Ovary (tissue), 9 donors: Measurements from ENCODE around the gene PIK3R1. TPM values are rescaled to one million over a fixed set of nuclear protein-coding genes. Genes with fewer than 3 reads are reported as not detected.

Experiments
- DNase-seq, 5 donors: peaks; one replicate each; pipeline ENCODE4 v3.0.0-alpha.2; 2019 to 2020
- H3K27ac ChIP-seq, 2 donors: fragments of 200-600 bp; one replicate each; pipeline versions ENCODE4 v1.5.1 to v1.8.0; 2019 to 2022
- H3K27me3 ChIP-seq: fragments of 200-600 bp; one replicate; pipeline ENCODE4 v1.8.0; 2022
- H3K36me3 ChIP-seq: fragments of 200-600 bp; sonication (generic); one replicate; pipeline ENCODE4 v1.5.1; 2019
- H3K4me1 ChIP-seq: one replicate; pipeline ENCODE4 v1.8.1; 2013; ENCODE audit warnings: mild to moderate bottlenecking, moderate library complexity; ENCODE audit not compliant: insufficient read depth
- H3K4me3 ChIP-seq: fragments of 200-600 bp; sonication (generic); one replicate; pipeline ENCODE4 v1.5.1; 2017
- H3K9me3 ChIP-seq, 2 donors: fragments of 200-600 bp in 1 of 2; sonication (generic) in 1 of 2; one replicate each; pipeline versions ENCODE4 v1.5.1 to v1.8.1; 2013 to 2019; ENCODE audit warnings: mild to moderate bottlenecking in 1 of 2, moderate library complexity in 1 of 2
- CTCF ChIP-seq, 3 donors: fragments of 450-650 bp in 2 of 3; fragments of 200-600 bp in 1 of 3; IDR thresholded peaks; one replicate each; pipeline versions ENCODE4 v1.5.1 to v1.8.0; 2016 to 2022; ENCODE audit warnings: antibody characterized with exemption in 3 of 3, mild to moderate bottlenecking in 1 of 3
- EP300 ChIP-seq: sonication (generic); formaldehyde crosslinking; IDR thresholded peaks from one replicate; pipeline ENCODE4 v1.6.1; 2017; ENCODE audit warnings: antibody characterized with exemption
- POLR2A ChIP-seq: fragments of 450-650 bp; IDR thresholded peaks from one replicate; pipeline ENCODE4 v1.6.1; 2017; ENCODE audit warnings: antibody characterized with exemption, mild to moderate bottlenecking, moderate library complexity
- WGBS, 3 donors: extraction: QIAGEN DNeasy Blood & Tissue Kit in 1 of 3; methylation state at CpG; one replicate each; pipeline versions ENCODE4 v1.1.5 to v1.1.7; 2013 to 2017; 5-methylcytosine and 5-hydroxymethylcytosine counted together
- intact Hi-C, 4 donors: fragments of 100-400 bp; cut with DNase I; formaldehyde crosslinking; loops; one replicate each; pipeline versions ENCODE4 v1.11.0 to v1.15.1; 2022 to 2023
- polyA plus RNA-seq, 2 donors: library from polyadenylated mRNA; stranded (reverse); fragments of 200-250 nt in 1 of 2; fragments of 350-450 nt in 1 of 2; fragmentation: Illumina TruSeq in 1 of 2; extraction: RNeasy Lipid Tissue Mini Kit (QIAGEN cat#74804) in 1 of 2; gene quantifications; one replicate each; pipeline ENCODE4 v1.2.3, GENCODE V29; 2013 to 2014
- total RNA-seq, 7 donors: library from RNA; depleted of rRNA in 2 of 7; stranded (reverse); fragments of >200 nt in 2 of 7; fragmentation: NEBNext Ultra II Directional in 3 of 7; extraction: Animal tissue kit (Norgen Biotek cat#: 25700) in 3 of 7; gene quantifications; one replicate each; pipeline versions ENCODE4 v1.1.0 to v1.2.4, GENCODE V29; 2016 to 2023
- donor health status: DM: no; HTN: no; CAD: no; lungs with moderate emphysema.
- donor health status: DM: no; HTN: no; CAD: no.
- donor health status: Bipolar disorder and iron deficiency.
- donor health status: DM: yes; HTN: yes; CAD: no.
- donor health status: DM: no; HTN: no; CAD: no.
- donor health status: DM: yes; HTN: yes; CAD: no.

The PIK3R1 gene
- total and polyA plus RNA-seq, 9 donors = 25.2 to 206 (median 81.2) TPM

- Histone ChIP-seq H3K4me3 (no peak overlapping the region), H3K4me1 (peaks cover 26% of the 10 kb centered on the region), H3K9me3 (no peaks in the 10 kb centered on the region), H3K27ac (no peak overlapping the region), H3K36me3 (no peaks in the 10 kb centered on the region), H3K27me3 (no peaks in the 10 kb centered on the region)
- DNase-seq = no peak
- intact Hi-C loops = no loop called here
- TF ChIP-seq EP300 (no peak), CTCF (IDR thresholded peaks at IDR 0.05) (no peak), POLR2A (no peak)
These were observed 45.6 kb downstream of the PIK3R1 start for GRCh38 chr5:68261169-68261568.

- no peak overlapping the region for H3K4me3 ChIP-seq
- no peaks in the 10 kb centered on the region for H3K9me3 ChIP-seq
- 20 to 35% (median 23%) methylated on average over 4 of the region's 4 CpGs for WGBS, 3 donors
- intact Hi-C loops = no loop called here
- H3K27me3 ChIP-seq = no peaks in the 10 kb centered on the region
- TF ChIP-seq POLR2A (no peak), EP300 (peak; percentile 35)
- H3K27ac ChIP-seq = no peak overlapping the region
- DNase-seq = no peak
- peaks cover 26% of the 10 kb centered on the region for H3K4me1 ChIP-seq
- H3K36me3 ChIP-seq = no peaks in the 10 kb centered on the region
These were observed 46.1 kb downstream of the PIK3R1 start for GRCh38 chr5:68261569-68262065.

GRCh38 chr5:68264024-68264956 is 48.7 kb downstream of the PIK3R1 start:
- Histone ChIP-seq H3K9me3 (no peaks in the 10 kb centered on the region), H3K27ac (peak overlapping the region in 1 of 2 donors; percentile 2), H3K27me3 (no peaks in the 10 kb centered on the region), H3K36me3 (no peaks in the 10 kb centered on the region), H3K4me1 (peaks cover 20% of the 10 kb centered on the region), H3K4me3 (no peak overlapping the region)
- intact Hi-C loops = no loop called here
- WGBS, 3 donors = 54 to 60% (median 57%) methylated on average over 10 of the region's 10 CpGs
- peak in 2 of 5 donors; percentile 38 to 52 for DNase-seq
- TF ChIP-seq CTCF (IDR thresholded peaks at IDR 0.05) (no peak), EP300 (no peak), POLR2A (no peak)

- 37 to 47% (median 39%) methylated on average over 2 of the region's 2 CpGs for WGBS, 3 donors
- intact Hi-C loops = no loop called here
- no peaks in the 10 kb centered on the region for H3K9me3 ChIP-seq
- peaks cover 20% of the 10 kb centered on the region for H3K4me1 ChIP-seq
- peak overlapping the region in 1 of 2 donors; percentile 28 for H3K27ac ChIP-seq
- DNase-seq = no peak
- TF ChIP-seq POLR2A = no peak
- no peak for TF ChIP-seq EP300
- TF ChIP-seq CTCF (IDR thresholded peaks at IDR 0.05) = no peak
- no peaks in the 10 kb centered on the region for H3K36me3 ChIP-seq
- no peaks in the 10 kb centered on the region for H3K27me3 ChIP-seq
- no peak overlapping the region for H3K4me3 ChIP-seq
These were observed 49.8 kb downstream of the PIK3R1 start for GRCh38 chr5:68265347-68265746.
